Lower lobe of right lung (tissue), 2 donors: ENCODE data around the gene MTHFD2. TPM values are rescaled to one million over a fixed set of nuclear protein-coding genes. Genes with fewer than 3 reads are reported as not detected.

Source experiments
- ATAC-seq, 2 donors: fragments of 200-7000 bp; cut with Tn5 transposase; one replicate each; pipeline ENCODE4 v1.9.1; 2020 to 2022; ENCODE audit warnings: mild to moderate bottlenecking in 2 of 2, moderate library complexity in 2 of 2
- DNase-seq: peaks from one replicate; pipeline ENCODE4 v3.0.0-alpha.2; 2020
- H3K27ac ChIP-seq: fragments of 200-600 bp; one replicate; pipeline ENCODE4 v1.8.0; 2022
- H3K27me3 ChIP-seq: fragments of 200-600 bp; one replicate; pipeline ENCODE4 v1.8.0; 2022; ENCODE audit warnings: low read depth
- H3K36me3 ChIP-seq: fragments of 200-600 bp; one replicate; pipeline ENCODE4 v1.8.0; 2022; ENCODE audit warnings: mild to moderate bottlenecking
- H3K4me1 ChIP-seq: fragments of 200-600 bp; one replicate; pipeline ENCODE4 v1.8.0; 2022
- H3K4me3 ChIP-seq: fragments of 200-600 bp; one replicate; pipeline ENCODE4 v1.8.0; 2022; ENCODE audit warnings: mild to moderate bottlenecking
- H3K9me3 ChIP-seq: fragments of 200-600 bp; one replicate; pipeline ENCODE4 v1.8.0; 2022
- CTCF ChIP-seq: fragments of 200-600 bp; IDR thresholded peaks from one replicate; pipeline ENCODE4 v1.8.0; 2022; ENCODE audit warnings: antibody characterized with exemption, mild to moderate bottlenecking
- intact Hi-C: fragments of 100-400 bp; cut with DNase I; formaldehyde crosslinking; loops from one replicate; pipeline ENCODE4 v1.11.0; 2022
- total RNA-seq: library from RNA; stranded (reverse); fragmentation: NEBNext Ultra II Directional; extraction: Animal tissue kit (Norgen Biotek cat#: 25700); gene quantifications from one replicate; pipeline ENCODE4 v1.2.1, GENCODE V29; 2021
- donor health status: DM: no; HTN: yes; CAD: no; lungs with severe emphysema.

Gene MTHFD2
- total RNA-seq, 1 donor from 2014 or later: 54.7 TPM

- DNase-seq: no peak
- no peak for ATAC-seq
- H3K4me1 ChIP-seq: no peaks in the 10 kb centered on the region
- no peak overlapping the region for H3K4me3 ChIP-seq
- H3K9me3 ChIP-seq: no peaks in the 10 kb centered on the region
- TF ChIP-seq CTCF: no peak
- intact Hi-C loops: no loop called here
- no peaks in the 10 kb centered on the region for H3K27me3 ChIP-seq
- no peaks in the 10 kb centered on the region for H3K36me3 ChIP-seq
- H3K27ac ChIP-seq: no peak overlapping the region
Observed at GRCh38 chr2:74242354-74243071, 44.1 kb downstream of the MTHFD2 start.

DNA sequence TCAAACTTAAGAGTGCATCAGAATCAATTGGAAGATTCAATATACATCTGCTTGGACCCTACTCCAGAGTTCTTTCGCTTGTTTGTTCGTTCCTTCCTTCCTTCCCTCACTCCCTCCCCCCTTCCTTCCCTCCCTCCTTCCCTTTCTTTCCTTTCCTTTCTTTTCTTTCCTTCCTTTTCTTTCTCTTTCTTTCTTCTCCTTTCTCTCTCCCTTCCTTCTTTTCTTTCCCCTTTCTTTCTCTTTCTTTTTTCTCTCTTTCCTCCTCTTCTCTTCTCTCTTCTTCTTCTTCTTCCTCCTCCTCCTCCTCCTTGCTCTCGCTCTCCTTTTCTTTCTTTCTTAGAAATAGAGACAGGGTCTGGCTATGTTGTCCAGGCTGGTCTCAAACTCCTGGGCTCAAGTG, 45.9 kb downstream of the MTHFD2 start:
- H3K27me3 ChIP-seq: no peaks in the 10 kb centered on the region
- ATAC-seq (no peak), DNase-seq (no peak)
- no peak for TF ChIP-seq CTCF
- no peaks in the 10 kb centered on the region for H3K4me1 ChIP-seq
- no peak overlapping the region for H3K4me3 ChIP-seq
- no peak overlapping the region for H3K27ac ChIP-seq
- no peaks in the 10 kb centered on the region for H3K36me3 ChIP-seq
- H3K9me3 ChIP-seq: no peaks in the 10 kb centered on the region
- intact Hi-C loops: no loop called here

- no peak overlapping the region for H3K27ac ChIP-seq
- DNase-seq: no peak
- H3K4me1 ChIP-seq: no peaks in the 10 kb centered on the region
- no peak for TF ChIP-seq CTCF
- no peaks in the 10 kb centered on the region for H3K27me3 ChIP-seq
- H3K9me3 ChIP-seq: no peaks in the 10 kb centered on the region
- ATAC-seq: no peak
- no peaks in the 10 kb centered on the region for H3K36me3 ChIP-seq
- intact Hi-C loops: no loop called here
- no peak overlapping the region for H3K4me3 ChIP-seq
Observed at GRCh38 chr2:74246496-74247195, 48.2 kb downstream of the MTHFD2 start.

DNA sequence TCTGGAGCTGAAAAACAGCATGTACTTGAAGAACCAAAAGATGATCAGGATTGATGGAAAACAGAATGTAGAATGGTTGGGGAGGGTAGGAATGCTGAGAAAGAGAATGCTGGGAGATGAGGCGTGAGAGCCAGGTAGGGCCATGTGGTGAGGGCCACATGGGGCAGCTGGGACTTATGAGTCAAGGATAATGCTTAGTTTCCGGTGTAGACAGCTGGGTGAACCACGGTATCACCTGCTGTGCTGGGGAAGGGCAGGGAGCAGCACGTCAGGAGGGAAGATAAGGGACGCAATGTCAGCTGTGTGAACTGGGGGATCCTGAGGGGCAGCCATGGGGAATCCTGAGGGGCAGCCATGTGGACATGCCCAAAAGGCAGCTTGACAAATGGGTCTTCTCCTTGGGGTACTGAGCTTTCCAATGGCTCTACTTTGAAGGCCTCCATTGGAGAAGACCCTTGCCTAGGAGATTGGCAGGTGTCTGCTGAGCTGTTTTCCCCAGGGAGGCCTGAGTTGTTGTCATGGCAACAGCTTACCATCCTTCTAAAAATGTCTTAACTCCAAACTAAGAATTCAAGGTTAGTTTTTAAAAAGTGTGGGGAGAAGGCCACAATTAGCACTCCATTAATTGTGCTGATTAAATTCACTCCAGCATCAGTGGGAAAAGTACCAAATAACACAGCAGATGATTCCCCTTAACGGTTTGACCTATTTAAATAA, 51.1 kb downstream of the MTHFD2 start:
- H3K4me3 ChIP-seq: no peak overlapping the region
- intact Hi-C loops: no loop called here
- DNase-seq (no peak), ATAC-seq (no peak)
- H3K27me3 ChIP-seq: no peaks in the 10 kb centered on the region
- H3K9me3 ChIP-seq: no peaks in the 10 kb centered on the region
- H3K36me3 ChIP-seq: no peaks in the 10 kb centered on the region
- H3K27ac ChIP-seq: no peak overlapping the region
- H3K4me1 ChIP-seq: no peaks in the 10 kb centered on the region
- no peak for TF ChIP-seq CTCF

- TF ChIP-seq CTCF: peak; percentile 81
- Histone ChIP-seq H3K4me1 (no peaks in the 10 kb centered on the region), H3K27me3 (no peaks in the 10 kb centered on the region), H3K36me3 (no peaks in the 10 kb centered on the region), H3K9me3 (no peaks in the 10 kb centered on the region), H3K4me3 (no peak overlapping the region), H3K27ac (no peak overlapping the region)
- intact Hi-C loops: no loop called here
- peak; percentile 52 to 71 for ATAC-seq
- DNase-seq: peak; percentile 57
Observed at GRCh38 chr2:74250189-74250631, 51.8 kb downstream of the MTHFD2 start.
